ENCODE measurements around the gene PACSIN2. TPM values are rescaled to one million over a fixed set of nuclear protein-coding genes. Genes with fewer than 3 reads are reported as not detected.
A peak's percentile ranks its signal among the peaks of the same experiment; 100 is the strongest.

The PACSIN2 gene
- total and polyA plus RNA-seq, 2 experiments from 2014 or later, result 23.5 to 57.3 TPM

DNA sequence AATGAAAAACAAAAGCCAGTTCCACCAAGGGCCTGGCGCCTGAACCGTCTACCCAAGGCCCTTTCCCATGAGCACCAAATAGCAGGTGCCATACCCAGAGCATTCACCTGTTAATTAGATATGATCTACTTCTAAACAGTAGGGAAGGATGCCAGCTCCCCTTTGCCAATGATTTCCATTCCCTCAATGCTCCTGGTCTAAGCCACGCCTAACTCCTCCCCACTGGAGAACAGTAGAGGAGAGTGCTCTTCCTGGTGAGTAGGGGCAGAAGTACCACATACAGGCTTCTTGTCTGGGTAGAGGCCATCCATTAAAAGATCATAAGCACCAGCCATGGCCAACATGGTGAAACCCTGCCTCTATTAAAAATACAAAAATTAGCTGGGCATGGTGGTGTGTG lies 40.7 kb downstream of the PACSIN2 start:
- Histone ChIP-seq H3K36me3 (ENCODE audit: insufficient read depth) (no peaks in the 10 kb centered on the region), H3K4me2 (no peak overlapping the region), H3K27me3 (ENCODE audit: insufficient read depth) (no peaks in the 10 kb centered on the region), H3K27ac (ENCODE audit: low read depth) (no peak overlapping the region), H4K20me1 (replicated peaks; ENCODE audit: insufficient read depth) (peaks cover 41% of the 10 kb centered on the region), H3K79me2 (replicated peaks; ENCODE audit: insufficient read depth) (peaks cover 96% of the 10 kb centered on the region), H2AFZ (no peak overlapping the region), H3K9me2 (ENCODE audit: insufficient read depth) (no peaks in the 10 kb centered on the region), H3F3A (replicated peaks; ENCODE audit: low read depth) (no peaks in the 10 kb centered on the region), H3K4me1 (ENCODE audit: insufficient read depth) (peaks cover 20% of the 10 kb centered on the region; the same call in 1 of the 2 replicates), H3K4me3 (no peak overlapping the region)
- H3K4me1 Mint-ChIP-seq, result peaks cover 26% of the 10 kb centered on the region
- no peak overlapping the region for H3K4me3 Mint-ChIP-seq
- DNase-seq (ENCODE audit: low spot score) (no peak), ATAC-seq (no peak)
- H3K36me3 Mint-ChIP-seq (ENCODE audit: low read depth), result peaks cover 36% of the 10 kb centered on the region
- TF ChIP-seq EZH2 (IDR thresholded peaks at IDR 0.05; ENCODE audit: low read depth, unreplicated experiment) (no peak), NANOG (IDR thresholded peaks at IDR 0.05; ENCODE audit: borderline replicate concordance) (no peak), POLR2AphosphoS5 (IDR thresholded peaks at IDR 0.05; ENCODE audit: low read depth) (no peak), ETS1 (IDR thresholded peaks at IDR 0.05) (no peak), STAT1 (IDR thresholded peaks at IDR 0.05; ENCODE audit: unreplicated experiment) (no peak), EZH2phosphoT487 (IDR thresholded peaks at IDR 0.05; ENCODE audit: unreplicated experiment) (no peak)
- TF ChIP-seq, protein P1, sequence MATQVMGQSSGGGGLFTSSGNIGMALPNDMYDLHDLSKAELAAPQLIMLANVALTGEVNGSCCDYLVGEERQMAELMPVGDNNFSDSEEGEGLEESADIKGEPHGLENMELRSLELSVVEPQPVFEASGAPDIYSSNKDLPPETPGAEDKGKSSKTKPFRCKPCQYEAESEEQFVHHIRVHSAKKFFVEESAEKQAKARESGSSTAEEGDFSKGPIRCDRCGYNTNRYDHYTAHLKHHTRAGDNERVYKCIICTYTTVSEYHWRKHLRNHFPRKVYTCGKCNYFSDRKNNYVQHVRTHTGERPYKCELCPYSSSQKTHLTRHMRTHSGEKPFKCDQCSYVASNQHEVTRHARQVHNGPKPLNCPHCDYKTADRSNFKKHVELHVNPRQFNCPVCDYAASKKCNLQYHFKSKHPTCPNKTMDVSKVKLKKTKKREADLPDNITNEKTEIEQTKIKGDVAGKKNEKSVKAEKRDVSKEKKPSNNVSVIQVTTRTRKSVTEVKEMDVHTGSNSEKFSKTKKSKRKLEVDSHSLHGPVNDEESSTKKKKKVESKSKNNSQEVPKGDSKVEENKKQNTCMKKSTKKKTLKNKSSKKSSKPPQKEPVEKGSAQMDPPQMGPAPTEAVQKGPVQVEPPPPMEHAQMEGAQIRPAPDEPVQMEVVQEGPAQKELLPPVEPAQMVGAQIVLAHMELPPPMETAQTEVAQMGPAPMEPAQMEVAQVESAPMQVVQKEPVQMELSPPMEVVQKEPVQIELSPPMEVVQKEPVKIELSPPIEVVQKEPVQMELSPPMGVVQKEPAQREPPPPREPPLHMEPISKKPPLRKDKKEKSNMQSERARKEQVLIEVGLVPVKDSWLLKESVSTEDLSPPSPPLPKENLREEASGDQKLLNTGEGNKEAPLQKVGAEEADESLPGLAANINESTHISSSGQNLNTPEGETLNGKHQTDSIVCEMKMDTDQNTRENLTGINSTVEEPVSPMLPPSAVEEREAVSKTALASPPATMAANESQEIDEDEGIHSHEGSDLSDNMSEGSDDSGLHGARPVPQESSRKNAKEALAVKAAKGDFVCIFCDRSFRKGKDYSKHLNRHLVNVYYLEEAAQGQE (IDR thresholded peaks at IDR 0.05; ENCODE audit: unreplicated experiment), result no peak
- peaks cover 6% of the 10 kb centered on the region for H3K27me3 Mint-ChIP-seq (ENCODE audit: insufficient read depth, low read depth, poor library complexity)
- peaks cover 16% of the 10 kb centered on the region for H3K9me3 Mint-ChIP-seq
- H3K27ac Mint-ChIP-seq, result no peak overlapping the region

DNA sequence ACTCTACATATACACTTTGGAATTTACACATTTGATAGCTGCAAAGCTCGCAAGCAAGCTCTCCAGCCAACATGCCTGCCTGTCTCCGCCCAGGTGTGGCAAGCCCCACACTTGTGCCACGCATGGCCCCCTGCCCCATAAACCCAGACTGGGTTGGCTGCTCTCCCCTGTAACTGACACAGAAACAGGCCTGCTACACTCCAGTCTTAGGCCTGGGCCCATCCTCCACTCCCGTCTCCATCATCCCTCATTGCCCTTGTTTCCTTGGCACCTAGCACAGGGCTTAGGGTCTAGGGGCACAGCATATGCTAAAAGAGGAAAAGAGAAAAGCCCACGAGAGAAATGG lies 41.4 kb downstream of the PACSIN2 start:
- Histone ChIP-seq H3K36me3 (ENCODE audit: insufficient read depth) (no peaks in the 10 kb centered on the region), H3K4me3 (no peak overlapping the region), H3K4me2 (no peak overlapping the region), H3K4me1 (ENCODE audit: insufficient read depth) (peaks cover 13% of the 10 kb centered on the region; the same call in 1 of the 2 replicates), H3K9me2 (ENCODE audit: insufficient read depth) (no peaks in the 10 kb centered on the region), H3K79me2 (replicated peaks; ENCODE audit: insufficient read depth) (peaks cover 96% of the 10 kb centered on the region), H3K27ac (ENCODE audit: low read depth) (no peak overlapping the region), H3K27me3 (ENCODE audit: insufficient read depth) (no peaks in the 10 kb centered on the region), H3F3A (replicated peaks; ENCODE audit: low read depth) (no peaks in the 10 kb centered on the region), H2AFZ (no peak overlapping the region), H4K20me1 (replicated peaks; ENCODE audit: insufficient read depth) (peaks cover 41% of the 10 kb centered on the region)
- DNase-seq (ENCODE audit: low spot score), result no peak
- ATAC-seq, result no peak
- H3K36me3 Mint-ChIP-seq (ENCODE audit: low read depth), result peaks cover 38% of the 10 kb centered on the region
- no peak overlapping the region for H3K4me3 Mint-ChIP-seq
- H3K9me3 Mint-ChIP-seq, result peaks cover 16% of the 10 kb centered on the region
- TF ChIP-seq, protein P1 (IDR thresholded peaks at IDR 0.05; ENCODE audit: unreplicated experiment), result no peak
- no peak for TF ChIP-seq NANOG (IDR thresholded peaks at IDR 0.05; ENCODE audit: borderline replicate concordance)
- TF ChIP-seq EZH2phosphoT487 (IDR thresholded peaks at IDR 0.05; ENCODE audit: unreplicated experiment), result no peak
- no peak for TF ChIP-seq POLR2AphosphoS5 (IDR thresholded peaks at IDR 0.05; ENCODE audit: low read depth)
- no peak for TF ChIP-seq ZNF331 (CRISPR knock-in tag; IDR thresholded peaks at IDR 0.05; ENCODE audit: low read depth)
- TF ChIP-seq CREB1 (CRISPR knock-in tag; IDR thresholded peaks at IDR 0.05; ENCODE audit: low read depth), result no peak
- H3K27me3 Mint-ChIP-seq (ENCODE audit: insufficient read depth, low read depth, poor library complexity), result peaks cover 6% of the 10 kb centered on the region
- peak overlapping the region; percentile 45; the same call in 1 of the 2 replicates for H3K27ac Mint-ChIP-seq
- peaks cover 21% of the 10 kb centered on the region for H3K4me1 Mint-ChIP-seq

Measured in GM23338 (cell line).